GDM1 (cell line): ENCODE results near the gene MAPK8IP1.
"Not testable (repeated sequence)": the region's sequence is repeated elsewhere in the genome, so short reads cannot be mapped to it uniquely, and the experiment has no call there.

Source experiments
- DNase-seq: peaks from one replicate; lab custom pipeline; 2025; lab: John Stamatoyannopoulos, UW

Gene MAPK8IP1

DNA sequence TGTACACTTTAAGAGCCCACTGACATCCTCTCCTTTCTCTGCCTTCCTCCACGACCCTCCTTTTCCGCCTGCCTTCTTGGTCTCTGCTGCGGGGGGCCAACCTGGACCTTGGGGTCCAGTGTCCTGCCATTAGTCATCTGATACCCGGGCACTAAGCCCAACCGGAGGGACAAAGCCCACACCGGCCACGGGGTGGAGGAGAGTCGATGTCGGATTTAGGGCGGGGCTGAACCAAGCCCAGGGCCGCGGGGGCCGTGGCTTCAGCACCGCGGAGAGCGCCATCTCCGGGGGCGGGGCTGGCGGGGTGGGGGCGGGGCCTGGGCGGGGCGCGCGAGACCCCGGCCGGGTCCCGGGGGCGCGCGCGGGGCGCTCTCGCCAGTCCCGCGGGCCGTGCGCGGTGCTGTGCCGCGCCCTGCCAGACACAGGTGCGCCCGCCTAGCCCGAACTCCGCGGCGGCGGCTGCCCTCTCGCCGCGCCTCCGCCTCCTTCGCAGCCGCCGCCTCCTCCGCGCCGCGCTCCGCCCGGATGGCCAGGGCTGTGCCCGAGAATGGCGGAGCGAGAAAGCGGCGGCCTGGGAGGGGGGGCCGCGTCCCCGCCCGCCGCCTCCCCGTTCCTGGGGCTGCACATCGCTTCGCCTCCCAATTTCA, at the start of gene MAPK8IP1:
TSS of gene MAPK8IP1 (plus strand) at position 378 of the 647 bp plus-strand sequence. CDS start at position 548, 170 bp downstream.
- no peak for DNase-seq

DNA sequence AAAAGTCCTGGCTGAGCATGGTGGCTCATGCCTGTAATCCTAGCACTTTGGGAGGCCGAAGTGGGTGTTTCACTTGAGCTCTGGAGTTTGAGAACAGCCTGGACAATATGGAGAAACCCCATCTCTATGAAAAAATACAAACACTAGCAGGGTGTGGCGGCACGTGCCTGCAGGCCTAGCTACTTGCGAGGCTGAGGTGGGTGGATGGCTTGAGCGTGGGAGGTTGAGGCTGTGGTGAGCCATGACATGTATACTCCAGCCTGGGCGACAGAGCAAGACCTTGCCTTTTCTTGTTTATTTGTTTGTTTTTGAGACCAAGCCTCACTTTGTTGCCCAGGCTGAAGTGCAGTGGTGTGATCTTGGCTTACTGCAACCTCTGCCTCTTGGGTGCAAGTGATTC, 46.2 kb upstream of the MAPK8IP1 start:
- no peak for DNase-seq

DNA sequence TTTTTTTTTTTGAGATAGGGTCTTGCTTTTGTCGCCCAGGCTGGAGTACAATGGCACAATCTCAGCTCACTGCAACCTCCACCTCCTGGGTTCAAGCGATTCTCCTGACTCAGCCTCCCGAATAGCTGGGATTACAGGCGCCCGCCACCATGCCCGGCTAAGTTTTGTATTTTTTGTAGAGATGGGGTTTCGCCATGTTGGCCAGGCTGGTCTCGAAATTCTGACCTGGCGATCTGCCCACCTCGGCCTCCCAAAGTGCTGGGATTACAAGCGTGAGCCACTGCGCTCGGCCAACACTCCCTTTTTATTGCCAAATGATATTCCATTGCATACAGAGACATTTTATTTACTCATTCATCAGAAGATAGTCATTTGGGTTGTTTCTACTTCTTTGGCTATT, 45.2 kb upstream of the MAPK8IP1 start:
- DNase-seq: not testable (repeated sequence)

DNA sequence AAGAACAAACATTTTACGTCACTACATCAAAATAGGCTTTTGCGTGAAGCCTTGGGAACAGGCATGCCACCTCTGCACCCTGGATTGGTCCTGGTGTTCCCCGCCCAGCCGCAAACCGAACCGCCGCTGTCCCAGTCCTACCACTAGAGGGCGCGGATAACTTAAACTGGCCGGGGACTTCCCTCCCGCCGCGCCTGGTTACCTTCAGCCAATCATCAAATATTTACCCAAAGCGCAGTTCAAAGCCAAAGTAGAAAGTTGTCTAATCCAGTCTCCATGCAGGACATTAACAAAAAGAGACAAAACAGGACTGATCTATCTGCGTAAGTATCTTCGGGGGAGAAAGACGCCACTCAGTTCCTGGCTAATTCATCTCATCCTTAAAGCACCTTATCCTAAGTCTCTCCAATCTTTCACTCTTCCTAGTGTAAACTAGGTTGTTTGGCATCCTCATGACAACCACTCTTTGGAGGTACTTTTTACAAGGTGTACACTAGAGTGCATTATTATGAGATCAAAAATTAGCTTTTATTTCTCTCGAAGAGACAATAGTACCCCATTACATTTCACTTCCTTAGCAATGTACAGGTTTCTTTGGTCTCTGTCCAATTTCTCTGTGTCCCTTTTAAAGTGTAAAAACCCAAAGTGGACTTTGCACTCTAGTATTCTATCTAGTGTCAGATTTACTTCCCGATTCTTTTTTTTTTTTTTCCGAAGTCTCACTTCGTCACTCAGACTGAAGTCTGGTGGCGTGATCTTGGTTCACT, 42.1 kb upstream of the MAPK8IP1 start:
- peak; percentile 52 for DNase-seq

DNA sequence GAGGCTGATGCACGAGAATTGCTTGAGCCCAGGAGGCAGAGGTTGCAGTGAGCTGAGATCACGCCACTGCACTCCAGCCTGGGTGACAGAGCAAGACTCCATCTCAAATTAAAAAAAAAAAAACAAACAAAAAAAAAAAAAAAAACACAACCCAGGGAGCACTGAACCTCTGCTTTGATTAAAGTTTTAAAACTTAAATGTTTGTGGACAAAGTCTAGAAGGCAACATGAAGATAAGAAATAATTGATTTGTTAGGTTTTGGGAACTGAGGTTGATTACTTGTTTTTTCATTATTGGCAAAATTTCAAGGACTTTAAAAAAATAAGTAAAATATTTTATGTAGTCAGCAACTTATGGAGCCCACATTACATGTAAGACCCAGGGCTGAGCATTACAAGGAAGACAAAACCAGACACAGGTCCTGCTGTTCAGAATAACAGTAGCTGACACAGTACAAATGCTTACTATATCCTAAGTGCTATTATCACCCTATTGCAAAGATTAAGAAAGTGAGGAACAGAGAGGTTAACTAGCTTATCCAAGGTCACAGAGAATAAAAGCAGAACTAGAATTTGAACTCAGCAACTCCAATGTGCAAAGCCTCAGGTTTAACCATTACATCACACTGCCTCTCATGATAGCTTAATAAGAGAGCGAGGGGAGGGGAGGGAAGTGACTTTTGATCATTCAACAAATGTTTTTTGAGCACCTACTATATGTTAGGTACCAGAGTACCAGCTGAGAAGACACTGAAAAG, 40.5 kb upstream of the MAPK8IP1 start:
- no peak for DNase-seq

DNA sequence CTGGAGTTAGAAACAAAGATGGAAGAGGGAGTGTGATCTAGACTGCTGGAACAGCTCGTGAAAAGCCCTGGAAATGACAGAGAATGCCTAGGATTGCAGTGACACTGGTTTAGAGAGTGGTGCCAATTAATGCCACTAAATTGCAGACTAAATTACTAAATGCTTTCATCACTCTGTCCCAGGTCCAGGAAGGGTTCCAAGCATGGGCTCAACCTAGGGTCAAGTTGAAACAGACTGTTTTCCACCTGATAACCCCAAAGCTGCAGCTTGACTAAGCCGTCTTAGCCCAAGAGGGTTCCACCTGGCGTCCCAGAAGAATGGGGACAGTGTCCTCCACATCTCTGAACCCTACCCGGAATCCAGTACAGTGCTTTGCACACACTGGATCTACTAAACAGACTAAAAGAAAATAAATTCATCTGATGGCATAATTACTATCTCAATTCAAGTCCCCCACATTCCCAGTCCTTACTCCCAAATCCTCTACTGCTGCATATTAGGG, 39.2 kb upstream of the MAPK8IP1 start:
- DNase-seq: no peak

DNA sequence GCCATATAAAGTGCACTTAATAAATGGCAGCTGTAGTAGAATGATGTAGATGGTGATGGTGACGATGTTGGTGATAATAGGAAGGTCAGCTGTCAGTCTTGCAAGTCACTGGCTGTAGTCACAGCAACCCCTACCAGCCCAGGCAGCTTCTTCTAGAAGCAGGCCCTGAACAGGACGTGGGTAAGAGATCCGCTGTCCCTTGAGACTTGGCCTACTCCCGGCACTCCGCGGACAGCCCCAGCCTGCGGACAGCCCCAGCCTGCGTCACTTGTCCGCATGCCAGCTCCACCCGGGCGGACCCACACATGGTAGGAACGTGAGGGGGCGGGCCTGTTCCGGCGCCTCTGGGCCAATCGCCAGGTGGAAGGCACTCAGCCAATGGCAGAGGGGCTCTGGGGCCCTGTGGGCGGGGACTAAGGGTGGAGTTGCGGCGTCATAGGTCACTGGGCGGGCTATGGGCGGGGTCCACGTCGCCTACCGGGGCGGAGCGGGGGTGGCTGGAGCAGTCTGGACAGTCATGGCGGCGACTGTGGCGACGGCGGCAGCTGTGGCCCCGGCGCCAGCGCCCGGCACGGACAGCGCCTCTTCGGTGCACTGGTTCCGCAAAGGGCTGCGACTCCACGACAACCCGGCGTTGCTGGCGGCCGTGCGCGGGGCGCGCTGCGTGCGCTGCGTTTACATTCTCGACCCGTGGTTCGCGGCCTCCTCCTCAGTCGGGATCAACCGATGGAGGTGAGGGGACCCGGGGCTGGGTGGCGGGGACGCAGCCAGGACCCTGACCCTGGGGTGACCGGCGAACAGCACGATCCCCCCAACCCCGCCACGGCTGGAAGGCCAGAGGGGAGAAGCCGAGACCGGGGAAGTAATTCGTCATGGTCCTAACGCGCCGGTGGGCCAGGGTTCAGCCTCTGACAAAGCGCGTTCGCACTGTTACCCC, 38.2 kb upstream of the MAPK8IP1 start, which contains the start of gene CRY2:
TSS of gene CRY2 (plus strand) at position 502 of the 937 bp plus-strand sequence. CDS start at position 518, 16 bp downstream.
- DNase-seq: peak; percentile 94

DNA sequence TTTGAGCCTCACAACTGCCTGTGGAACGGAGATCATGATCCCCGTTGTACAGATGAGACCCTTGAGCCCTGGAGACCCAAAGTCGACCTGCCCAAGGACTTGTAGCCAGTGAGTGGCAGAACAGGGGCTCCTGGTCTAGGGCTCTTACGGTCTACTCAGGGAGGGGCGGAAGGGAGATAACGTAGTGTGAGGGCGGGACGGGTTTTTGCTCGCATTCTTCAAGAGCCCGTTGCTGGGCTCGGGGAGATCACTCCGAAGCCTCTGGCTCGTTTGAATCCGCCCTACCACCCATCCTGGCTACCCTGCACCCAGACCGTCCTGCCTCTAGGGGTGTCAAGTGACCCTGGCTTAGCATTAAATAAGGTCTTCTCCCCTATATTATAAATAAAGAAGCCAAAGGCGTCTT, 37.5 kb upstream of the MAPK8IP1 start:
- peak; percentile 19 for DNase-seq

DNA sequence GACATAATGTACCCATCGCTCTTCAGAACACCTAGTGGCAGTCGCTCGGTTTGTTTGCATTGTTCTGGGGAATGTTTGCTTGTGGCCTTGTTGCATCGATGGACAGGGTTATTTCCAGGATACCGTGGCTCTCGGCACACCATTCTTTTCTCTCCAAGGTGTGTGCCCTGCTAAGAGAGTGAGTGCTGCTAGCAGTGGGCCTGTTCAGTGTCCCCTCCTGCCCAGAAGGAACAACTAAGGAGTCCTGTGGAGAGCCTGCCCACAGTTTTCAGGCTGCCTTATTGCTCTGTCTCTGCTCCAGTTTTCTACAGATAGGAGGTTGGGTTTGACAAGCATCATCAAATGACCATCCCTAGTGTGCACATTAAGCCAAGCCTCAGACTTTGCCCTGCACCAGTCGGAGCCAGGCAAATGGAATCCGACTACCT, 36.8 kb upstream of the MAPK8IP1 start:
- DNase-seq: no peak

DNA sequence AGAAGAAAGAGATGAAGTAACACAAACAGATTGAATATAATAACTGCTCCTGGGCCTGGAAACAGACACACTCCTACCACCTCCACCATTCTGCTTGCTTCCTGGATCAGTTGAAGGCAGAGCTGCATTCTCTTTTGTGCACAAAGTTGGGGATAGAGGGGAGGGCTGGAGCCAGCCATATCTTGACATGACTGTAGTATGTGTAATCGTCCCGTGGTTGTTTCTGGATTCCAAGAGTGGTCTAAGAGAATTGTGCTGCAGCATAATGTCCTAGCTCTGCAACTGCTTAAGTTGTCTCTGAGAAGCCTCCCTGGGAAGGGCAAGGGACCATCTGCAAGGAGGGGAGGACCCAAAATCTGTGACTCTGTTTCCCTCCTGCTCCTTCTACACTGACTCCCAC, 35.0 kb upstream of the MAPK8IP1 start:
- DNase-seq: no peak

DNA sequence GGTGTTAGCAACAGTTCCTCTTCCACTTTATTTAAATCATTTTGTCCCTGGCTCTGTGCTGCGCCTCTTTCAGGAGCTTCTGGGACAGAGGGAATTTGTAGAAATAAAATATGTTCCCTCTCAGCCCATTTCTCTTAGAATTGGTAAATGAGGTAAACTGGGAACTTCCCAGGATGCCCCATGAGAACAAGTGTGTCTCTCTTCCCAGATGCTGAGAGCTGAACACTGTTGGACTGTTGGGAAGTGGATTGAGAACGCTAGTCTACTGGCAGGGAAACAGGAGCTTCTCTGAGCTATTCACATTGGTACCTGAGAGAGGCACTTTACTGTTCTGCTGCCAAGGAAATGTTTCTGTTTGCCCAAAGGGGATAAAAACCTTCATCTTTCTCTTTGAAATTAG, 34.2 kb upstream of the MAPK8IP1 start:
- DNase-seq: no peak

DNA sequence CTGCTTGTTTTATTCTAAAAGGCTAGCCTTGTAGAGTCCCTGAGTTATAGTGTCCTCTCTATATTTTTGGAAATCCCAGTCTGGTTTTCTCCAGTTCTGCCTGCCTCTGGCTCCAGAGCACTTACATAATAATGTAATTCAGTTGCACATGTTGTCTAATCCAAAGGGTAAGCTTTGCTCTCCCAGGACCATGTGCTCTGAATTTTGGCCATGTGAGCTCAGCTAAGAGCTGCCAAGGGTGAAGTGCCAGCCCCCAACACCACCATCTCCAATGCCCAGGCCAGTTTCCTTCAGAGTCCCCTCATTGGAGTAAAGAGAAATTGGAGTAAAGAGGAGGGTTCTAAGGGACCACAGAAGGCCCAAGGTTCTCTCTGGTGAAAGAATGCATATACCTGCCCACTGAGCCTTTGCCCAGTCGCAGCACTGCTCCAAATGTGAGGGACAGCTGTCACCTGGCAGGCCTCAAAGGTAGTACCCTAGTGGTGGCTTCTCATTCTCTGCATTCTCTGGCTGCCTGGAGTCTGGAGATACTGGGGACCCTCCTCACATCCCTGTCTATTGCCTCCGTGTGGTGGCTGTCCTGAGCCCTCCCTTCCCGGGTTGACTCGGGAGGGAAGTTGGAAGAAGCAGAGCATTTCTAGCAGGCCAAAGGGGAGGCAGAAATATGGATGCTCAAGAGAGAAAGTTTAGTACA, 33.3 kb upstream of the MAPK8IP1 start:
- DNase-seq: no peak

DNA sequence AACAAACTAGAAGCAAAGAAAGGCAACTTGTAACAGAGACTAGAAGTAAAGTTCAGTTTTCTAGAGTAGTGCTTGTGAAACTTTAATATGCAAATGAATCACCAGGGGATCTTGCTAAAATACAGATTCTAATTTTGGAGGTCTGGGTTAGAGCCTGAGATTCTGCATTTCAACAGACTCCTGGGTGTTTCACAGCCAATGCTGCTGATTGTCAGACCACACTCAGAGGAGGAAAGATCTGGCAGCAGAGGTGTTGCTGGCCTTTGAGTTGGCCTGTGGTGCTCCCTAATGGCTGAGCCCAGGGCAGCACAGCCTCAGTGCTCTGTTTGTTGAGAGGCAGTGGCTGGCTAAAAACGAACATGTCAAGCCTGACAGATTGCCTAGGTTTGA, 32.7 kb upstream of the MAPK8IP1 start:
- DNase-seq: no peak

DNA sequence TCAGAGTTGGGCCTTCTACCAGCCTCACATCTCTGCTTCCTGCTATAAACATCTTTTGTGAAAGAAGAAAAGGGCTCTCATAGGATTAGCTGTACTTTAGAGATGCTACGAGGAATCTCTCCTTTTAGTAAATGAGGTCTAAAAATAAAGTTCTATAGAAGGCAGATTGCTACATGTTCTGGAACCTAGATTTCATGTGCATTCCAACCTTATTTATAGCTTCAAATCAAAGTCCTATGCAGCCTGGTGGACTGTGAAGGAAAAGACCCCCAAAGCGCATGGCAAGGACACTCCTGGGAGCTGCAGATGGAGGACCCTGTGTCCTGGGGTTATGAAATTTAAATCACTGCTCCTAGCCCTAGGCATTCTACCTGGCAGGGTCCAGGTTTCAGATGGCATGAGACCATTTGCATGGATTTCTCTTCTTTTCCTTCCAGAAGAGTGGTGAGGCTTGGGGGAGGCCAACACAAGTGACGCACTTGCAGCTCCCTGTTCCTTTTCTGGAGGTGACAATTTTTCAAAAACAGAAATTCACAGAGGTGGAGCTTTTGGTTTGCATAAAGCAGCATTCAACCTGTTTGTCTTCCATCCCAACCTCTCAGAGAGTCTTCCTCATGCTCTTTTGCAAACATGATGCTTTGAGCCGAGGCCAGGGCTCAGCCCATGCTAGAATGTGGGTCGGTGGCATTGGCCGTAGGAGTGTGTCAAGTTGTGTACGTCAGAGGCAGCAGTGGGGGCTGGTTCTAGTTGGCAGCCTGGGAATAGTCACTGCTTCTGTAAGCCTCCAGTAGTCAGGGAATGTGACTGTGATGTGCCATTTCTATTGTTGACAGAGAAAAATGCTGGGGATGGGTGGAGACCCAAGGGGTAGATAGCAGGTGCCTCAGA, 31.9 kb upstream of the MAPK8IP1 start:
- DNase-seq: no peak

DNA sequence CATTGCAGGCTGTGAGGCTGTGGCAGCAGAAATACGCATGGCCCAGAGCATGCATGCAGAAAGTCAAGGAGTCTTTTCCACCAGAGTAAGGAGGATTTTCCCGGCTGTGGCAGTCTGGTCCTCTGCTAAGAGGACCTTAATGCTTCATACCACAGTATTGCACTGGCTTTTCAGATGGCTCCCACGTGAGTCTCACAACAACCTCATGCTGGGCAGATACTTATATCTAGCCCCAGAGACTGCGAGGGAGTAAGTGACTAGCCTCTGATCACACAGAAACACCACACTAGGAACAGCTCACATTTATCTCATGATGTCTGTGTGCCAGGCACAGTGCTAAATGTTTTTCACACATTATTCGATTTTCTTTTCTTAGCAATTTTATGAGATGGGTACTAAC, 30.1 kb upstream of the MAPK8IP1 start:
- no peak for DNase-seq

DNA sequence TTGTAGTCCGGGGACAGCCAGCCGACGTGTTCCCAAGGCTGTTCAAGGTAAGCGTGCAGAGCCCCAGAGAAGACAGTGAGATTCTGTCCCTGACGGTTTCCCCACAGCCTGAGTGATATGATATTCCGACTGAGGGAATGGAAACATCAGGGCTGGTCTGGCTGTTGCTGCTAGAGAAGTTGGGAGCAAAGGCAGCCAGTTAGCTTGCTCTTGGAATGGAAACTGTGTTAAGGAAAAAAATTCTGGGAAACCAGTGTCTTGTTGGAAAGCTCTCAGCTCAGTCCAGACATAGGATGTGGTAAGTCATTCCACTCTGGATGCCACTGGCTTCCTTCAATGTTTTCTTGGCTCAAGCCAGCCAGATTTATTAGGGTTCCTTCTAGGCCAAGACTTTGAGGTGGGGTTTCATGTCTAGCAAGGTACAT, 29.4 kb upstream of the MAPK8IP1 start:
- no peak for DNase-seq

DNA sequence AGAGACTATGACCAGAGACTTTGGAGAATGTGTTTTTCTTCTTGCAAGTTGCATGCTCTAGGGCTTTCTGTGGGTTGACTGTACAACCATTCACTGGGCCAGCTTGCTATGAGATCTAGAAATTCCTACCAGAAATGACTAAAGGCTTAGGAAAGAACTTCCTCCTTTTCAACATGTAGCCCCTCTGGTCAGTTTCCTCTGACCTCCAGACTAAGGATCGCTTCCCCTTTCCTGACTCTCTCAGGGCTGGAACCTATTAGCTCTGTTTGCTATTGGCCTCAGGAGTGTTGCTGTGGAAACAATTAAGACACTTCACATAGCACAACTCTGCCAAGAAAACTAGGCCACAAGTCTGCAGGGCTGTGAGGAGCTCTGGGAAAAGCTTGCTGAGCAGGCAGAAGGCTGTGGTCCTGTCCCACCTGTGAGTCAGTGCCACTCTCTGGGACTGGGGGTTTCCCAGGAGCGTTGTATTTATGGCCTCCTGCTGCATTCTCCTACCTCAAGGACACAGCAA, 27.4 kb upstream of the MAPK8IP1 start:
- no peak for DNase-seq

DNA sequence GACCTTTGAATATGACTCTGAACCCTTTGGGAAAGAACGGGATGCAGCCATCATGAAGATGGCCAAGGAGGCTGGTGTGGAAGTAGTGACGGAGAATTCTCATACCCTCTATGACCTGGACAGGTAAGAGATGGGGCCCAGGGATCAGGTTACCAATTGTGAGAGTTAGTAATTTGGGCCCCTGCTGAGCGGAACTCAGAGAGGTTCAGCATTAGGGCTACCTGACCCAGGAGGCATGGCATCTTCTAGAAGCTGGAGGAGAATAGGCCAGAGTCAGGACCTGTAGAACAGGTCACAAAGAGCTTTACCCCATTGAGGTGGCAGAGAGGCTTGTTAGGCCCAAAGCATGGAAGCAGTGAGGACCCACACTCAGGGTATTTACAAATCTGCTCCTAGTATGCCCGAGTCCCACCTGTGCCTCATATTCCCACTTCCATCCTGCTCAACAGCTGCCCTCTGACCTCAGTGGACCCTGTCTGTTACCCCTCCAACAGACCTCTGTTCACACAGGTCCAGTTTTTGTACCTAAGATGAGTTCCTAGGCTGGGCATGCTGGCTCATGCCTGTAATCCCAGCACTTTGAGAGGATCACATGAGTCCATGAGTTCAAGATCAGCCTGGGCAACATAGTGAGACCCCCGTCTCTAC, 26.6 kb upstream of the MAPK8IP1 start:
- DNase-seq: no peak

DNA sequence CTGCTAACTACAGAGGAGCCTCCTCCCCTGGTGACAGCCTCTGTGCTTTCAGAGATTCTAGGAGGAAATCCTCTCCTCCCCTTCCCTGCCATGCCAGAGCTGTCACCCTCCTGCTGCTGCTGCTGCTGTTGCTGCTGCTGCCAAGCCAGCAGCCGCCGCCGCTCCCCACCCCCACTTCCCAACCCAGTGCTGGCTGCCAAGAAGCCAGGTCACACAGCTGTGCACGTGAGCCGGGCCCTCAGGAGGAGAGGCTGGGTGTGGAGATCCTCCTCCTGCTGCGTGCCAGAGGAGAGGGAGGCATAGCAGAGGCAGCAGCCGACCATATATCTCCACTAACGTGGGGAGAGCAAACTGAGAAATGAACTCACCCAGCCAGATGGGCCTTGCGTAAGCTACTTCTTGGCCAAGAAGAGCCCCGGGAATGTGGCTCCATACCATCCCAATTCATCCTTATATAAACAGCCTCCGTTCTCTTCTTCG, 25.8 kb upstream of the MAPK8IP1 start:
- DNase-seq: no peak
